ENCODE data around the gene SAMD8. TPM values are rescaled to one million over a fixed set of nuclear protein-coding genes. Genes with fewer than 3 reads are reported as not detected.

Gene SAMD8
- total and polyA plus RNA-seq, 2 experiments from 2014 or later, result 10.7 to 29.2 TPM

DNA sequence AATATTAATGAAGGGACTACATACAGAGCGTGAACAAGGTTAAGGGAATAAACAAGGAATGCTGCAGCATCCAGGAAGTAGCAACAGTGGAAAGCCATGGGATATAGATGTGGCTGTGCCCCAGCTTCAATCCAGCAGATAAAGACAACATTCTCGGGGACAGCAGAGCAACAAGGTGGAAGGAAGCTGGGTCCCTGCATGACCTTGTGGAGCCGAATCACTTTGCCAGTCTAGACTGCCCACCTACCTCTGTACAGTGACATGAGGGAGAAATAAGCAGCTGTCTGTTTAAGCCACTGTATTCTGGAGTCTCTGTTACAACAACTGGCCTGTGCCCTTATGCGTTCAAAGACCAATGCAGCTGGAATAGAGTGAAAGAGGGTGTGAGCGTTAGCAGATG lies 30.1 kb upstream of the SAMD8 start:
- Histone ChIP-seq H3K27ac (no peak overlapping the region), H2AFZ (no peak overlapping the region), H4K20me1 (ENCODE audit: insufficient read depth, poor library complexity, severe bottlenecking) (no peaks in the 10 kb centered on the region), H3K9me3 (ENCODE audit: low read depth) (no peaks in the 10 kb centered on the region), H3K27me3 (no peaks in the 10 kb centered on the region), H3K4me3 (no peak overlapping the region), H3K79me2 (no peaks in the 10 kb centered on the region), H3K36me3 (replicated peaks; ENCODE audit: insufficient read depth, low read depth) (no peaks in the 10 kb centered on the region), H3K4me1 (ENCODE audit: insufficient read depth) (peaks cover 3% of the 10 kb centered on the region), H3K9me2 (replicated peaks; ENCODE audit: insufficient read depth) (no peaks in the 10 kb centered on the region), H3K4me2 (no peak overlapping the region)
- over 99% methylated on average over 5 of the region's 5 CpGs for WGBS (ENCODE audit: low lambda C conversion rate, missing lambda C conversion rate)
- no peak for DNase-seq (ENCODE audit: low spot score)
- TF ChIP-seq EZH2 (IDR thresholded peaks at IDR 0.05; ENCODE audit: borderline replicate concordance) (no peak), EZH2phosphoT487 (IDR thresholded peaks at IDR 0.05; ENCODE audit: low read depth, severe bottlenecking, unreplicated experiment) (no peak)
- TF ChIP-seq, protein P1, sequence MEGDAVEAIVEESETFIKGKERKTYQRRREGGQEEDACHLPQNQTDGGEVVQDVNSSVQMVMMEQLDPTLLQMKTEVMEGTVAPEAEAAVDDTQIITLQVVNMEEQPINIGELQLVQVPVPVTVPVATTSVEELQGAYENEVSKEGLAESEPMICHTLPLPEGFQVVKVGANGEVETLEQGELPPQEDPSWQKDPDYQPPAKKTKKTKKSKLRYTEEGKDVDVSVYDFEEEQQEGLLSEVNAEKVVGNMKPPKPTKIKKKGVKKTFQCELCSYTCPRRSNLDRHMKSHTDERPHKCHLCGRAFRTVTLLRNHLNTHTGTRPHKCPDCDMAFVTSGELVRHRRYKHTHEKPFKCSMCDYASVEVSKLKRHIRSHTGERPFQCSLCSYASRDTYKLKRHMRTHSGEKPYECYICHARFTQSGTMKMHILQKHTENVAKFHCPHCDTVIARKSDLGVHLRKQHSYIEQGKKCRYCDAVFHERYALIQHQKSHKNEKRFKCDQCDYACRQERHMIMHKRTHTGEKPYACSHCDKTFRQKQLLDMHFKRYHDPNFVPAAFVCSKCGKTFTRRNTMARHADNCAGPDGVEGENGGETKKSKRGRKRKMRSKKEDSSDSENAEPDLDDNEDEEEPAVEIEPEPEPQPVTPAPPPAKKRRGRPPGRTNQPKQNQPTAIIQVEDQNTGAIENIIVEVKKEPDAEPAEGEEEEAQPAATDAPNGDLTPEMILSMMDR (IDR thresholded peaks at IDR 0.05; ENCODE audit: poor library complexity), result no peak

DNA sequence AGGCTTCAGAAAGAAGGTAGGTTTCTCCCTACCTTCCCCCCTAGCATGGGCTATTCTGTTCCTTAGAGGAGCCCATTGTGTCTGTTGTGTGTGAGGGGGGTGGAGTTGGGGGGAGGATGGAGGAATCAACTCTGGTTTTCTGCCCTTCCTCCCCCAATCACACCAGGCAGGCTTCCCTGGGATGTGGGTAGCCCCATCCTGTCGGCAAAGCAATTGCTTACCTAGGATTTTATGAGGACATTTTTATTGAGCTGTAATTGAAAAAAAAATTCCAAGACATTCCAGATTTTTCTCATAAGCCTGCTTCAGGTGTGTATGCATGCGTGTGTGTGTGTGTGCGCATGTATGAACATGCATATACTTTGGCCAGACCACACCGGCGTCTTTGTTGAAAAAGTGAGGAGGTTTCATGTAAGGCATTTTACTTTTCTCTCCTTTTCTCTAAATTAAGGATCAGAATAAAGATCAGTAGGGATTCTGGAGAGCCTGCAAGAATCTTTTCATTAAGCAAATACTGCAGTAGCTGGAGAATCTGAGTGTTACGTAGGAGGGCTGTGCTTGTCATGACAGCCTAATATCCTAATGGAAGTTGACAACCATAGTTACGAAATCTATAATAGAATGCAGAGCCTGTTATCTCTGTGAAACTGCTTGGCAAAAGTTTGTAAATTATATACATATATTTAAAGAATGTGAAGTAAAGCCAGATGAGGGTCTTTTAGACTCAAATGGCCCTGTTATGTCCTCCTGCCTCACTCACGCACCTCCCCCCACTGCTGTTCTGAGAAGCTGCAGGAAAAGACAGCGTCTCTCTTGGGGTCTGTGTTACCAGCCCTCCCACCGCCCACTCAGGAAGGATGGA lies 27.3 kb upstream of the SAMD8 start:
- H3K4me2 ChIP-seq, result peak overlapping the region; percentile 28
- no peaks in the 10 kb centered on the region for H3K79me2 ChIP-seq
- no peak overlapping the region for H3K4me3 ChIP-seq
- no peaks in the 10 kb centered on the region for H3K9me2 ChIP-seq (replicated peaks; ENCODE audit: insufficient read depth)
- no peak overlapping the region for H2AFZ ChIP-seq
- no peak for DNase-seq (ENCODE audit: low spot score)
- 57% methylated on average over 10 of the region's 10 CpGs for WGBS (ENCODE audit: low lambda C conversion rate, missing lambda C conversion rate)
- no peaks in the 10 kb centered on the region for H4K20me1 ChIP-seq (ENCODE audit: insufficient read depth, poor library complexity, severe bottlenecking)
- no peaks in the 10 kb centered on the region for H3K9me3 ChIP-seq (ENCODE audit: low read depth)
- peak overlapping the region; percentile 31 for H3K27ac ChIP-seq
- TF ChIP-seq EZH2phosphoT487 (IDR thresholded peaks at IDR 0.05; ENCODE audit: low read depth, severe bottlenecking, unreplicated experiment), result no peak
- TF ChIP-seq, protein P1 (IDR thresholded peaks at IDR 0.05; ENCODE audit: poor library complexity), result no peak
- TF ChIP-seq EZH2 (IDR thresholded peaks at IDR 0.05; ENCODE audit: borderline replicate concordance), result no peak
- H3K36me3 ChIP-seq (replicated peaks; ENCODE audit: insufficient read depth, low read depth), result no peaks in the 10 kb centered on the region
- no peaks in the 10 kb centered on the region for H3K27me3 ChIP-seq
- H3K4me1 ChIP-seq (ENCODE audit: insufficient read depth), result peaks cover 3% of the 10 kb centered on the region

DNA sequence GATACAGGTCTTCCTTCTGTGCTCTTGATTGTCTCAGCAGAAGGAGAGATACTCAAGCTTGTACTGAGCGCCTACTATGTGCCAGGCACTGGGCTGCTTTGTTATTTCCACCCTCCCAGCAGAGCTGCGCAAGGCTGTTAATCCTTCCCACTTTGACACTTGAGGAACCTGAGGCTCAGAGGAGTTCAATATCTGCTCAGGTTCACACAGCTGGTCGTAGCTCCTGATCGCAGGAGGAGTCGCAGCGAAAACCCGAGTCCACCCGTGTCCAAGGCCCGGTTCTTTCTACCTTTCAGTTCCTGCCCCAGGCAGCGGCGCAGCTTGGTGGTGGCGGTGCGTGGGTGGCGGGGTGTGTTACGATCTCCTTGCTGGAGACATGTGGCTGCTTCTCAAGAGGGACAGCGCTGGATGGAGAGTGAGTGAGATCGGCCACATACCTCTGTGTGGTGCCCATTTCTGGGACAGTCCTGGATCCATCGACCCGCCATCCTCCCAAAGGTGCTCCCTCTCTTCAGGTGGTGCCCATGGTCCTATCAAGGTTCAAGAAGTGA lies 26.5 kb upstream of the SAMD8 start:
- Histone ChIP-seq H3K4me2 (peak overlapping the region; percentile 28), H4K20me1 (ENCODE audit: insufficient read depth, poor library complexity, severe bottlenecking) (no peaks in the 10 kb centered on the region), H3K27me3 (no peaks in the 10 kb centered on the region), H3K36me3 (replicated peaks; ENCODE audit: insufficient read depth, low read depth) (no peaks in the 10 kb centered on the region), H2AFZ (no peak overlapping the region), H3K9me2 (replicated peaks; ENCODE audit: insufficient read depth) (no peaks in the 10 kb centered on the region), H3K27ac (peak overlapping the region; percentile 31), H3K4me1 (ENCODE audit: insufficient read depth) (peaks cover 3% of the 10 kb centered on the region), H3K79me2 (no peaks in the 10 kb centered on the region), H3K9me3 (ENCODE audit: low read depth) (no peaks in the 10 kb centered on the region), H3K4me3 (no peak overlapping the region)
- DNase-seq (ENCODE audit: low spot score), result no peak
- WGBS (ENCODE audit: low lambda C conversion rate, missing lambda C conversion rate), result 92% methylated on average over 19 of the region's 19 CpGs
- TF ChIP-seq EZH2phosphoT487 (IDR thresholded peaks at IDR 0.05; ENCODE audit: low read depth, severe bottlenecking, unreplicated experiment) (no peak), EZH2 (IDR thresholded peaks at IDR 0.05; ENCODE audit: borderline replicate concordance) (no peak)
- TF ChIP-seq, protein P1 (IDR thresholded peaks at IDR 0.05; ENCODE audit: poor library complexity), result no peak
